ENCODE data around the gene NXPH2.
"Not testable (repeated sequence)": the region's sequence is repeated elsewhere in the genome, so short reads cannot be mapped to it uniquely, and the experiment has no call there.

The NXPH2 gene

DNA sequence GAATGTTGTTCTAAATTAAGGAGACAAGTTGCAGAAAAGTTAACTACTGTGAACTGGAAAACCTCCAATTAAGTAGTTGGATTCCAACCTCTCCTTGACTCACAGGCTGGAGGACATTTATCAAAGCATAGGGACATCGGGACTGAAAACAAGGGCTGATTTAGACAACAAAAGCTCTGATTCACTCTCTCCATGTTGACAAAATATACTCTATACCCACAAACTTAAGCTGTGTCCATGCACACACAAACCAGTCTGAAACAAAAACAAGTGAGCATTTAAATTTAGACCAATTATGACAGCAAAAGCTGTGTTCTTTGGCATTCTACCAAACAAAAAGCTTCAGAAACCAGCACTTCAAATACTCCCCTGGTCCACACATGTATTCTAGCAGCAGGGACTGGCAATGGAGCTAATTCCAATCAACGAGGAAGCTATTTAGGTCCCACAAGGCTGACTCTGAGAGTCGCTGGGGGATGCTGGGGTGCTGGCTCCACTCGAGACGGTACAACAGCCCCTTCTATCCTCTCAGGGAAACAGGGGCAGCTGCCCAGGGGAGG, 71.4 kb downstream of the NXPH2 start:
- no peak for DNase-seq

DNA sequence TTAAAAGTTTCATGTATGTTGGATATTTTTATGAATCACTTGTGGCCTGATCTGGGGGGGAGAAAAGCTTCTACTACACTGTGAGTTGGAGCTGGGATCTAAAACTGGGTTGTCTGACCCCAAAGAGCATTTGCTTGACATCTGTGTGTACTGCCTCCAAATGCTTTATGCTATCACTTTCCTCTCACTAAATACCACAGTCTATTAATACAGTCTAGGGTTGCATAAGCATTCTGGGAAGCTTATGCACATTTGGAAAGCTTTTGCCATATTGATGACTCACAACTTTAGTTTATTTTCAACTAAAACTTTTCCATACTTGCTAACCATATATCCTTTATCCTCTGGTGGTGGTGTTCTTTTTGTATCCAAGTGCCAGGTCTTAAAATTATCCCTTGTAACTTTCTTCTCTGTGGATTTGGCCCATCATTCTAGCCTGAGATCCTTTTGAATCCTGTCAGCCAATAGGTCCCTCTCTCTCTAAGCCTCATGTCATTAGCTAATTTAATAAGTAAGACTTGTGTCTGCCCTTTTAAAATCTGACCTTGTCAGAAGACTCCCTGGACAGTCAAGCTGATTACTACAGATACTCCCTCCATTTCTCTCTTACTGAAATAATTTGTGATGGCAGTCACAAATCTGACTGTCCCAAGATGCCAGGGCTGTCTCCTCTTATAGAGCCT, 72.7 kb downstream of the NXPH2 start:
- DNase-seq, result no peak

DNA sequence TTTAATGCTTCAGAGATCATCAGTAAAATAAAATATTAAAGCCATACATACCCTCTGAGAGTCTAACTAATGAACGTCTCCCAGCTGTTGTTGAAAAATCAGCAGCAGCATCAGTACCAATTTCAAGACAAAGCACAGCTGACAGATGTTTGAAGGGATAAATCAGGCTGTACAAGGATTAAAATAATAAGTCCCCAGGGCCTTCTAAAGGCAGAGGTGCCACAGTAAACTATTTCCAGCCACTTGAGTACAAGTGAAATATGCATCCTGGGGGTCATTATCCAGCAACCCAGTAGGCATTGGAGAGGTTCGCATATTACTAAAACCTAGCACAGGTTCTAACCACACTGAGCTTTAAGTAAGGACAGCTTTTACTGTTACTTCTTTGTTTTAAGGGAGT, 76.9 kb downstream of the NXPH2 start:
- DNase-seq, result no peak

DNA sequence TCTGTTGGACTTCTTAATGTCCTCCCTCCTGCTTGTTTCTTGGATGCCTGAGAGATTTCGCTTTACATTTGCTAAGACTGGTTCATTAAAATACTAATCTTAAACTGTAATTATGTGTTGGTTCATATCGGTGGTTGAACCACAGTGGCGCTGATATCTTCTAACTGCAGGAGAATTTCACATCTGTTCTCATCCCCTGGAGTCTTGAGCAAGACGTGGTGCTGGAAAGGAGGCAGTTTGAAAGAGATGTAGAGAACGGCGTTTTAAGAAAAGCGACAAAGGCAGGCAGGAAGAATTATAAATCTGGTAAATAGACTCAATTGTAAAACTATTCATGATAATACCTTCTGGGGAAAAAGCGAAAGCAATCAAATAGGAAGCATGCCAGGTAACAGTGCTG, 79.5 kb downstream of the NXPH2 start:
- DNase-seq, result no peak

DNA sequence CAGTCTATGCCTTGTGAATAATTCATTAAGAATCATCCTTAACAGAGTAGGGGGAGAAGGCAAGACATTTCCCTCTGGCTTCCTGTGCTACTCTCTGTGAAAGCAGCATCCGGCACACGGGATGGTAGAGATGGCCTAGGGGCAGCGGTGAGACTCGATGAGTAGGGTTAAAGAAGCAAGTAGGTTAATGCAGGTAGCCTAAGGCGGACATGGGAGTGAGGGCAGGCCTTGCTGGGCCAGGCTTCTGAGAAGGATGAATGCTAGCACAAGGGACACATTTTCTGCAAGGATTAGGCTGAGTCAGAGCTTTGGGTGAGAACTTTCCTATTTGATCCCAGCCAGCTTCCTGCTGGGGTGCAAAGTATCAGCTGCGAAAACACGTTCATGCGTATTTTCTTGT, 80.8 kb downstream of the NXPH2 start:
- DNase-seq, result no peak

DNA sequence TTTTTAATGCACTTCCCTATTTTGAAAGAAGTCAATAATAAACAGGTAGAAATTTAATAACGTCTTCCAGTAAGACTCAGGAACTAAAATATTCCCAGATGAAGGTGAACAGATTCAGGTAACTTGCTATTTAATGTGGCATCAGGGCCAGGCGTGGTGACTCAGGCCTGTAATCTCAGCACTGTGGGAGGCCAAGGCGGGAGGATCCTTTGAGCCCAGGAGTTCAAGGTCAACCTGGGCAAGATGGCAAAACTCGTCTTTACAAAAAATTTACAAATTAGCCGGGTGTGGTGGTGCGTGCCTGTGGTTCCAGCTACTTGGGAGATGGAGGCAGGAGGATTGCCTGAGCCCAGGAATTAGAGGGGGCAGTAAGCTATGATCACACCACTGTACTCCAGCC, 81.8 kb downstream of the NXPH2 start:
- DNase-seq, result no peak

DNA sequence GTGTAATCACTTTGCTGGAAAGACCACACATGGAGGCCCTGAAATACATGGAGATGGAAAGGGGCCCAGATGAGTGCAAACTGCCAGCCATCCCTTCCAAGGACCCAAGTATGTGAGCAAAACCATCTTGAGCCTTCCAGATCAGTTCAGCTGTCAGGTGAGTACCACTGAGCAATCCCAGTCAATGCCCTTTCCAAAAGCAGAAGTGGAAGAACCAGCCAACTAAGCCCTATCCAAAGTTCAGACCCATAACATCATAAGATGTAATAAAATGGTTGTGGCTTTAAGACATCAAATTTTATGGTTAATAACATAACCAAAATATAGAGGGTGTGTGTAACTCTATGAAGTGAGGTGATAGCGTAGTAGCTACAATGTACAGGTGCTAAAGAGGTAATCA, 88.5 kb downstream of the NXPH2 start:
- DNase-seq, result no peak

DNA sequence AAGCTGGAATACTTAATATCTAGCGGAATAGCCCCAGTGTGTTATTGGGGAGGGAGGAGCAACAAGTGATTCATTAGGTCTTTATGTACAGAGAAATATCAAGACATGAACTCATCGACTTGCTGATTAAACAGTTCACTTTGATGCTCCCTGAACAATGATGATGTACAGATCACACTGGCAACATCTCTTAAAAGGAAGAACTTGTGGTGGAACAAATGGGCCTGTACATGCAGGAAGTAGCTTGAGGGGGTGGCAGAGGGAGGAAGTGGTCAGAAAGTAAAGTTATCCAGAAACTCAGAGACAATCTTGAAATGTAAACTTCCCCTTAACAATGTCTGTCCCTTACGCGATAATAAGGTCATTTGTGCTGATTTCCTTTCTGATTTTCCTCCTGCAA, 90.5 kb downstream of the NXPH2 start:
- DNase-seq, result no peak

DNA sequence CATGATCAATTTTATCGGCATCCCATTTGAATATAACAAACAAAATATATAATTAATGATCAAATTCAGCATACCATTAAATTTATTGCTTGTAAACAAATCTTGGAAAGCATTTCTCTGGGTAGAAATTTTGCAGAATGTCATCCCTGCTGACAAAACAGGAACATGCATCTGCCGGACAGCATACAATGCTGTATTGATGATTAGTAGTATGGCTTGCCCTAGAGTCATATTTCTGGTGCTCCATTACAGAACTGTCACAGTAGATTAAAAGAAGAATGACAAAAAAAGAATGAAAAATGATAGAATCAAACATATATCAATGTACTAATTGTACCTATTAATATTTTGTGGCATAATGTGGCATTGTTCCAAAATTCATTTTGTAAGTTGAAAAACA, 98.0 kb downstream of the NXPH2 start:
- DNase-seq, result no peak

DNA sequence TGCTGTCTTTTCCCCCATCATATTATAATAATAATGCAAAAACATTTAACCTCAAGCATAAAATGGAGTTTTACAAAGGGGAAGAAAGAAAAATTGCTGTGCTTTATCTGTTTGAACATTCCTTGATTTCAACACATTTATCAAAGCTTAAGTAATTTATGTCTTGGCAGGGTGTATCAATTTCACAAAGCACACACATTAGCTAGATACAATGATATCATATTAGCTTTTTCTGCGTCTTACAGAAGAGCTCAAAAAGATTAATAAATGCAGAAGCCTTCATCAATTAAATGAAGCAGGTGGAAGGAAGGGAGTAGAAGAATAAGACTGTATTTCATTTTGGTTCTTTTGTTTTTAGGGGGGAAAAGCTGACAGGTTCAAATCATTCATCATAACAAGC, 103.0 kb downstream of the NXPH2 start:
- DNase-seq, result no peak

DNA sequence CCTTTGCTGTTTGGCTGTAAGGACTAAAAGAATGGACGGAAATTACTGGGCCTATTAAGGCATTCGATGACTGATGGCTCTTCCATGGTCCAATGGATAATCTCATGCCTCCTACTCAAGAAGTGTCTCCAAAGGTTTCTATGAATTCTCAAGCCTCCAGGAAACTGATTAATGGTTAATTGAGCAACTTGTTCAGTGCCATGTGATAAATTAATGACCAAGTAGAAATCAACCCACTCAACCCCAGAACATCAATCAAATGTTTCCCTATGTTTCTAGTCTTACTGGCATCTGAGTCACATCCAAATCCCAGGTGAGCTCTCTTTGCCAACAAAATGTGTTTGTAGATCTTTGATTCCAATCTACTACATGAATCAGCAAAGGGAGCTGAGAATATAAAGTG, 103.6 kb downstream of the NXPH2 start:
- no peak for DNase-seq

DNA sequence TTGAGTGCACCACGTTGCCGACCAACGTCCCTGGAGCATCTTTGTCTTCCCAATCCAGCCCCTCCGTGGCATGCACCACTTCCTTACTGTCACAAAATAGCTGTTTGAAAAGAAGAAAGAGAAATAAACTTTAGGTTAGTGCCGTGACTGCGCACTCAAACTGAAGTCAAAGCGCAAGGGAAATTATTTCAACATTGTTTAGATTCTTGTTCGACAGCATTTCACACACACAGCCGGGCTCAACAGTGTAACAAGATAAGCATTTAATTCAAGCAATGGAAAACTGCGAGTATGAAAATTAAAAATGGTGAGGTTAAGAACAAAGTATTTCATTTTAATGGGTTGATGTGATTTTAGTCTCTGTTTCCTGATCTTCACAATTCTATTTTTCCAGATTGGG, 108.6 kb downstream of the NXPH2 start:
- no peak for DNase-seq

DNA sequence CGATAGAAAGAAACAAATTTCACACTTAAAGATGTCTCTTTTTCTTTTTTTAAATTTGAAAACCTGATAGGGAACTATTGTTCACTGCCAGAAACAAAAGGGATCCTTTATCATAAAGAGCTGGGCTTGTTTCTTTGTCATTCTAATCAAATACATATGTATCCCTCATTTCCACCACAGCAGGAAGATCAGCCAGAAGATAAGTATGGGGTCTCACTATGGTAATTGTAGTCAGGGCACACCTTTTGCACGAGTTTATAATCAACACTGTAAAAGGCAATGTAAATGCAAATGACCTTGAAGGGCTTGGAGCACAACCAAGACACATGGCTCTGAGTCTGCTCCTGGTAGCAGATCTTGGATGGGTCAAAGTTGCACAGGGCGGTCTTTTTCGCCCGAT, 109.5 kb downstream of the NXPH2 start:
- DNase-seq, result no peak

DNA sequence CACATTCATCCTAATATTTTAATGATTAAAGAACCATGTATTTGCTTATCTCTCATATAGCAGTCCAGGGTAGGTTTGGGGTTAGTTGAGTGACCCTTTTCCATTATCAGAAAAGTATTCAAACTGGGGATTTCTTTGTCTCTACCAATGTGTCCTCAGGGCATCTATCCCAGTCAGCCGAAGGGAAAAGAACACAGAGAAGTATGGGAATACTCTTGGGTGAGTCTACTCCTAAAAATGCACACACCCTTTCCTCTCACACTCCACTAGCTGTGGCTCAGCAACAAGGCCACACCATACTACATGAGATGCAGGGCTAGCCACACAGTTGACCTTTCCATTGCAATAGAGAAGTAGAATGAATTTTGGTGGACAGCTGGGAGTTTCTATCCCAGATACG, 114.3 kb downstream of the NXPH2 start:
- DNase-seq, result no peak

DNA sequence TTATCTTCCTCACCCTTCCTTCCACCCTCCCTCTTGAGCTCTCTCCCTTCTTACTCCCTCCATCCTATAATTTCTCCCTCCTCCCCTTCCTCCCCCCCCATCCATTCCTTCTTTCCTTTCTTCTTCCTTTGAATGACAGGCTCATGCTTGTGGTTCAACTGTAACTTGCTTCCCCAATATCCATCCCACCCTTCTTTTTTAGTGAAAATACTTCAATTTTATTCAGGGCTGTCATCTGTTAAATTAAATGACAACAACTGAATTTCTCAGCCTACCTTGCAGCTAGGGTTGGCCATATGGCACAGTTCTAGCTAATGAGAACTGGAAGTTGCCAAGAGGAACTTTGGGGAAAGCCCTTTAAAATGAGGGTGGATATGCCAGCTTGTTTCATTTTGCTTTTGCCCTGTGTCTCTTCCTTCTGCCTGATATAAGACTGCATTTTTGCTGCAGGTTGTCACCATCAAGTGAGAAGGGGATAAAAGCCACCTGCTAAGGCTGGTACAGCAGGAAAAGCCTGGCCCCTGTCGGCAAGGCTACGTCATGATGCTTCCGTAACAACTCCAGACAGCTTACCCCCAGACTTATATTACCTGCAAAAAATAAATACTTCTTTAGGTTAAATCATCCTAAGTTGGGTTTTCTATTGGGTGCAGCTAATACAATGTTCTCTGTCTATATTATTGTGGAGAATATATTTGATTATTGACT, 121.8 kb downstream of the NXPH2 start:
- DNase-seq, result no peak

DNA sequence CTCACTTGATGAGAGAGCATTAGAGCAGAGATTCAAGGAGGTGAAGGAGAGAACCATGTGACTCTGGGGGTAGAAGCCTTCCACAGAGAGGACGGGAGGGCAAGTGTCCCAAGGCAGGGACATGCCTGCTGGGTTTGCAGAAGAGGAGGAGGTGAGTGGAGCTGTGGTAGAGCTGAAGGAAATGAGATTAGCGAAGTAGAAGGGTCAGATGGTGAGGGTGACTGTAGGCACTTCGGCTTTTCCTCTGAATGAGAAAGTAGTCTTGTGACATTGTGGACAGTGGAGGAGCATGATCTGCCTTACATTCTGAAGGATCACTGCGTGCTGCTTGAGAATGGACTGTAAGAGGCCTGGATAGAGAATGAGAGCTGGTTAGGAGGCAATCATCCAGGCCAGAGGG, 126.0 kb downstream of the NXPH2 start:
- DNase-seq, result no peak

DNA sequence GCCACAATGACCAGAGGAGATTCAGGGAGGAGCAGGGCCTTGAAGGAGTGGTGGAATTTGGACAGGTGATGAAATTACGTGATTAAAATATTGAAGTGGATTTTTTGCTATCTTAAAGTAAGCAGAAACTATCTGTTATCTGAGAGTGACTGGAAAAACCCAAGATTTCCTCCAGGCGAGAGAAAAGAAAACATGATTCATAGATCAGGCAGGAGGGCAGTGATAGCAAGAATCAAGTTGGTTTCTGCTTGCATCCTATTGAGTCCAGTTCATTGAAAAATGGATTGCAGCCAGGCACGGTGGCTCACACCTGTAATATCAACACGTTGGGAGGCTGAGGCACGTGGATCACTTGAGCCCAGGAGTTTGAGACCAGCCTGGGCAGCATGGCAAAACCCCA, 127.8 kb downstream of the NXPH2 start:
- DNase-seq, result no peak

DNA sequence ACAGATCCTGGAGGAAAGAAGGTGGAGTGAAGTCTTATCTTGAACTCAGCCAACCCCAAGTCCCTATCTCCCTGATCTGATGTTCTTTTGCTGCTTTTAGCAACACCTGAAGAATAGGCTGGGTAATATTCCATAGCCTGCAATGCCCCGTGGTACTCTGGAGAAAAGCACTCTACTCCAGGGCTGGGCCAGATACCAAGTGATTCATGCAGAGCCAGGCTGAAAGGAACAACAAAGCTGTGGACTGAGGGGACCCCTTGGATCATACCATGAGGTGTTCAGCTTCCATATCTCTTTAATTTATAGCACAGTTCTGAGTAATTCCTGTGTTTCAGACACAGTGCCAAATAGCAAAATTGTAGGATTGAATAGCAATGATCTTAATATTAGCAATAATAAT, 130.6 kb downstream of the NXPH2 start:
- no peak for DNase-seq

DNA sequence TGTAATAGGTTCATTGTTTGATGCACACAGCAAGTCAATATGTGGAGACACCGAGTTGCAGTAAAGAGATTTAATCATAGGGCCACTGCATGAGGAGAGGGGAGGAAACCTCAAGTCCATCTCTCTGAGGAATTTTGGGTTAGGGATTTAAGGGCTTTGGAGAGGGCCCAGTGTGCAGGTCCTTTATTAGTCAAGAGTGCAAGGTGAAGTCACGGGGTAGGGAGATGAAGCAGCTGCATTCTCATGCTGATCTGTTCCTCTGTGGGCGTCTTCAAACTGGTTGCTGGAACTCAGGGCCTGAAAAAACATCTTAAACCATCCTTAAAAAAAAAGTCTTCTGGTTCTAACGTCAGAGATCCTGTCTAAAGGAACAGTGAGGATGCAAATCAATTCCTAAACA, 131.6 kb downstream of the NXPH2 start:
- DNase-seq, result no peak

DNA sequence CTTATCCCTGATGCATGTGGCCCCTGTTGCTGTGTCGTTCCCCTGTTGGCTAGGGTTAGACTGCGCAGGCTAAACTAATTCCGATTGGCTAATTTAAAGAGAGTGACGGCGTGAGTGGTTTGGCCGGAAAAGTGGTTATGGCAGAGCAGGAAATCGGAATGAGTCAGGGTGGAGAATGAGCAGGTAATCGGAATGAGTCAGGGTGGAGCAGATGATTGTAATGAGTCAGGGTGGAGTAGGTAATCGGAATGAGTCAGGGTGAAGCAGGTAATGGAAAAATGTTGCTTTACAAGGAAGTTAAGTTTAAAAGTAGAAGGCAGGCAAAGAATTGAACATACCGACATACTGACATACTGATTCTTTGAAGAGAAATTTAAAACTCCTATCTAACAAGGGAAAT, 135.4 kb downstream of the NXPH2 start:
- DNase-seq, result not testable (repeated sequence)

DNA sequence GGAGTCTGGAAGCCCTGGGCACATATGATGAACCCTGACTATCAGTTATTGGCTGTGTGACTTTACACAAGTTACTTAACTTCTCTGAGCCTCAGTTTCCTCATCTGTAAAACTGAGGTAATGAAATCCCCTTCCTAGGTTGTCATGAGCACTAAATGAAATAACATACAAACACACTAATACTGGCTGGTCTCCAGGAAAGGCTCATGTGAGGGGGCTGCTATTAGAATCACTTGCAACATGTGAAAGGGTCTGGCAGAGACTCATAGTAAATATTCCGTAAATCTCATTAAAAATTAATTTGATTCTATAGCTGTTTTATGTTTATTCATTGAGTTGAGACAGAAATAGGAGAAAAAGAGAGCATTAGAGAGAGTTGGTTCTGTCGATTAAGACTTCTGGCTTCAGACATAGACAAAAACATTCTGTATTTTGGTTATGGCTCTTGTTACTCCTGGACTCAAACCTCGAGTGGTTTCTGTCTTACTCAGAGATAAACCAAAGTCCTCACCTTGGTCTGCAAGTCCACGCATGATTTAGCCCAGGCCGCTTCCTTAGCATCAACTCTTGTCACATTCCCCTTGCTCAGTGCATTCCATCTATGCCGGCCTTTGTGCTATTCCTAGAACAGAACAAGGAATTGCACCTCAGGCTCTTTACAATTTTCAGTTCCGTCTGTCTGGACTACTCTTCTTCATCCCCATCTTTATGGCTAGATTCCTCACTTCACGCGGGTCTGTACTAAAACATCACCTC, 139.1 kb downstream of the NXPH2 start:
- no peak for DNase-seq

DNA sequence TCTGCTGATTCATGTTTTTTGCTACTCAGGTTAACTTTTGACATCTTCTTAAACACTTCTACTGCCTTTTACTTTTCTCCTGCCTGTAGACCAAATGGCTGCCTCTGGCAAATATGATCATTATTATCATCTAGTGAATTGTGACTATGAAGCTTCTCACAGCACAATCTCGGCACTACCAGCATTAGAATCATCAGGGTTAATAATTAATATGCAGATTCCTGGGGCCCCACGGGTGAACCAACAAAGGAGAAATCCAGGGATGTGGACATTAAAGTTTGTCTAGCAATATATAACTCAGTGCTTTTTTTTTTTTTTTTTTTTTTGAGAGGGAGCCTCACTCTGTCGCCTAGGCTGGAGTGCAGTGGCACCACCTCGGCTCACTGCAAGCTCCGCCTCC, 142.5 kb downstream of the NXPH2 start:
- DNase-seq, result no peak

DNA sequence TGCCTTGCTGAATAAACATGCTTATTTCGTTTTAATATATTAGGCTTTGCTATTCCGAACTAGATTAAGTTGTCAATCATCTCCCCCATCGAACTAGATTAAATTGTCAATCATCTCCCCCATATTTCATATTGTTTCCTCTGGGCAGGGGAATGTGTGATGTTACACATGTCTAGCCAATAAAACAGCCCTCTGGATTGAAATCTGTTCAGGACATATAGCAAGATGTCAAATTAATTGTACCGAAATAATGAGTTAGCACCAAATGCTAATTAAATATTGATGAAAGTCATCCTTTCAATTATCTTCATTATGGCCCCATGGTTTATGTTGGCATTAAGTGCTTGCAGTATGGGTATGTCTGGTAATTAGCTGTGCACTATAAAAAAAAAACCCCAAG, 143.1 kb downstream of the NXPH2 start:
- DNase-seq, result no peak

DNA sequence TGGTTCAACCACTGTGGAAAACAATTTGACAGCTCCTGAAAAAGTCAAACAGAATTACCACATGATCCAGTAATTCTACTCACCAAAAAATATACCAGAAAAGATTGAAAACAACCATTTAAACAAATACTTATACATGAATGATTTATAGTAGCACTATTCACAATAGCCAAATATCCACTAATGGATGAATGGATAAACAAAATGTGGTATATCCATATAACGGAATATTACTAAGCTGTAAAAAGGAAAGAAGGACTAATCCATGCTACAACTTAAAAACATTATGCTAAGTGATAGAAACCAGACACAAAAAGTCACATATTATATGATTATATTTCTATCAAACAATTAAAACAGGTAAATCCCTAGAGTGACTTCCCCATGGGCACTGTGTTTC, 147.1 kb downstream of the NXPH2 start:
- DNase-seq, result no peak
